Activated CD4-positive, alpha-beta T cell treated with anti-CD3 and anti-CD28 coated beads, Interleukin-2, amount 50 U/mL, for 48 hours (primary cell): ENCODE data around the gene THY1.

Source experiments
- DNase-seq, 2 experiments: peaks; one replicate each; pipeline ENCODE4 v3.0.0-alpha.2; 2020

Gene THY1

GRCh38 chr11:119381181-119381988, 41.6 kb downstream of the THY1 start, which contains the start of gene USP2:
USP2 (minus strand) TSS chr11:119381690; CDS start chr11:119373480, 8,210 bp downstream.
- DNase-seq, result peak; percentile 95 to 97

GRCh38 chr11:119380827-119381180, 42.2 kb downstream of the THY1 start:
- no peak for DNase-seq

GRCh38 chr11:119380160-119380826, 42.7 kb downstream of the THY1 start:
- no peak for DNase-seq

GRCh38 chr11:119378851-119379465, 44.0 kb downstream of the THY1 start:
- no peak for DNase-seq

GRCh38 chr11:119377961-119378667, 44.9 kb downstream of the THY1 start:
- DNase-seq, result no peak

DNA sequence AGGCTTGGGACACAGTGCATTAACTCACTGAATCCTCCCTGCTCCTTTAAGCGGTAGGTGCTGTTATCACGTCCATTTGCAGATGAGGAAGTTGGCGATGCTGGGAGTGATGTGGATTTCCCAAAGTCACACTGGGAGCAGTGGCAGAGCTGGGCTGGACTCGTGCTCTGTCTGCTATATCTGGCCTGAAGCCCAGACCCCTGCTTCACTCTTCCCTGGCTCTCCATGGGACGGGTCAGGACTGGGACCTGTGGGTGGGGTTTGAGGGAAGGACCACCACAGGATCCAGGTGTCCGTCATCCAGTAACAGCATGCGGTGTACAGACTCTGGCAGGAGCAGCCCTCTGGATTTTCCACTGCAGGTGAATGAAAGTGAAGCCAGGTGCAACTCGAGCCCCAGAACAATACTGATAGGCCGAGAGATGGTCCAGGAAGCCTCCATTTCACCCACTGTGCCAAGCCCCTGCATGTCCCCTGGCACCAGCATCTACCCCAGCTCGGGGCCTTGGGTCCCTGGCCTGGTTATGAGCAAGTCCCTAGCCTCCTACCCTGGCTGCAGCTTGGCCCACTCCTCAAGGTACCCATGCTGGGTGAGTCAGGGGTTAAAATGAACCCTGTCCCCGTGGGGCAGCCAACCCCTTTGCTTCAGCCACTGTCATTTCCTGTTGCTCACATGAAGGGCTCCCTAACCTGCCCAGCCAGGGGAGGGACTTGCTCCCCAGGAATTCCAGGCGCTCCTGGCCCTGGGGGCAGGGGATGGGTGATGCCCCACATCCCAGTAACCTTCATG, 45.7 kb downstream of the THY1 start:
- no peak for DNase-seq

DNA sequence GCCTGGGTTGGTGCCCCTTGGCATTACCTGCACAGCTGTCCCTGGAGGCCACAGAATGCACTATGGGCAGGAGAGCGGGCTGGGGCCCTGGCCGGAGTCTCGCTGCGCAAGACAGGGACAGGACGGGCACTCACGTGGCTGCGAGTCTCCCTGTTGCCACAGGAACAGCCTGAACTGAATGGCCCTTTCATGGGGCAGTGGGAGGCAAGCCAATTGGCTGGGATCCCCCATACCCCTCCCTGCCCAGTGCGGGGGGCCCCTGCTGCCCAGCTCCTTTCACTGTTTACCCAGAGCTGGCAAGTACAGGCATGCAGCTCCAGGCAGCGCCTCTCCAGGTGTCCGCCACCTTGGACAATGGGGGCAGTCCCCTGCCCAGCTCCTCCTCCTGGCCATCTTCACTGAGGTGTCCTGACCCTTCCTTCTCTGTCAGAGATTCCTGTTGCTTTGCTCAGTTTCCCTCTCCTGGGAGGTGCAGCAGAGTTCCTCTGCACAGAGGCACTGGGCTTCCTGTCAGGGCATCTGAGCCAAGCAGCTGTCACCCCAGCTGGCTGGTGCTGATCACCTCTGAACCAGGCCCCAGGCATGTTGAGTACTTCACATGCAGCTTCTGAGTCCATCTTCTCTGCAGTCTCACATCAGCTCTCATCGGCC, 46.6 kb downstream of the THY1 start:
- DNase-seq, result no peak

DNA sequence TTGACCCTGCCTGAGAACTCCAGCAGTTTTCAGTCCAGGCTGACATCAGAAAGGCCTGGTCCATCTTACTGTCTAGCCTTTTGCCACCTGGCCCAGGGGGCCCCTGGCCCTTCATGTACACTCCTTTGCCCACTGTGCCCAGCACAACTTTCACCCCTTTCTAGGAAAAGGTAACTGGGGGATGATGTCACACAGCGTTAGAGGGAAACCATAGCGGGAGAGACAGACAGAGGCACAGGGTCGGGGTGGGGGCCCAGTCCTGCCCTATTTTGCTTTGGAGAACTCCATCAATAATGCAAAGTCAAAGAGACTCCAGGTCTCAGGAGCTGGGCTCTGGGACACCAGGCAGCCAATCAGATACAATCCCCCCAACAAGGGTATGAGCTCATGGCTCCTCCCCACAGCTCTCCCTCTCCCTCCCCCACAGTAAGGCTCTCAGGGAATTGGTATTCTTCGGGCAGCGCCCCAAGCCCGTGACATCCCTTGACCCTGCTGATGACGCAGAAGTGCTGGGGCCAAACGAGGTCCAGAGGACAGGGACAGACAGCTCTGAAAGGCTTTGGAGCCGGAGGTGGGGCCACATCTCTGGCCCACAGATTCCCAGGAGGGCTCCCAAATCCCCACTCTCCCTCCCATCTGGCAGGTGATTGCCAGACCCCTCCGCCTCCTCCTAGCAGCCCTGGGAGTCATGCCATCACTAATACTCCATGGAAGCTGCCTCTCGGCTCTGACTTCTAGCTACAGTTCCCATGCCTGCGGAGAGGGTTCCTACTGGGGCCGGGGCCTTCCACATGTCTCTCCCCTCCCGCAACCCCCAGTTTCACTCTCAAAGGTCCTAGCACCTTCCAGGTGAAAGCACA, 47.4 kb downstream of the THY1 start:
- no peak for DNase-seq

DNA sequence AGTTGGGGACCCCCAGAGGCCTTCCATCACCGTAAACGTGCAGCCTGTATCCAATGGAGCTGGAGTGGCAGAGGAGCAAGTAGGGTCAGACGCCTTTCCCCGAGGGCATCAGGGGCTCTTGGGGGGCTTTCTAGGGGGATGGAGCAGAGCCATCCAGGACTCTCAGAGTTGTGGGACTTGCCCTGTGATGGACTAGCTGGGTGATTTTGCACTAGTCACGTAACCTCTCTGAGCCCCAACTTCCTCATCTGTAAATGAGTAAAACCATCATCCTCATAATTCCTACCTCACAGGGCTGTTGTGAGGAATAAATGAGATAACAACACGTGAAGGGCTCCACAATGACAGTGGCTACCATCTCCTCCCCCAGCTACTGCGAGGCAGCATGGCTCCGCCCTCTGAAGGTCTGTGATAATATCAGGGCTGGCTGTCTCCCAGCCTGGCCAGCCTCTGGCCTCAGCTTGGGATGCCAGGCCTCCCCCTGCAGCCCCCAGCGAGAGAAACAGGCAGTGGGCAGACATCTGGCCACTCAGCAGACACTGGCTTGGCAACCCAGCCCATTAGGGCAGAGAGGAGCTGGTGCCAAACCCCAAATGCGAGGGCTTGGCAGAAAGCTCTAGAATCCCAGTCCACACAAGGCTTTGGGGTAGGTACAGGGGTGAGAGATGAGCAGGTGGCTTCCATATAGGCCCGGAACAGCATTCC, 48.2 kb downstream of the THY1 start:
- DNase-seq, result no peak

- DNase-seq, result peak; percentile 66 to 70
Measured at GRCh38 chr11:119373921-119374631, 48.9 kb downstream of the THY1 start.

GRCh38 chr11:119373059-119373920, 49.7 kb downstream of the THY1 start:
- no peak for DNase-seq

DNA sequence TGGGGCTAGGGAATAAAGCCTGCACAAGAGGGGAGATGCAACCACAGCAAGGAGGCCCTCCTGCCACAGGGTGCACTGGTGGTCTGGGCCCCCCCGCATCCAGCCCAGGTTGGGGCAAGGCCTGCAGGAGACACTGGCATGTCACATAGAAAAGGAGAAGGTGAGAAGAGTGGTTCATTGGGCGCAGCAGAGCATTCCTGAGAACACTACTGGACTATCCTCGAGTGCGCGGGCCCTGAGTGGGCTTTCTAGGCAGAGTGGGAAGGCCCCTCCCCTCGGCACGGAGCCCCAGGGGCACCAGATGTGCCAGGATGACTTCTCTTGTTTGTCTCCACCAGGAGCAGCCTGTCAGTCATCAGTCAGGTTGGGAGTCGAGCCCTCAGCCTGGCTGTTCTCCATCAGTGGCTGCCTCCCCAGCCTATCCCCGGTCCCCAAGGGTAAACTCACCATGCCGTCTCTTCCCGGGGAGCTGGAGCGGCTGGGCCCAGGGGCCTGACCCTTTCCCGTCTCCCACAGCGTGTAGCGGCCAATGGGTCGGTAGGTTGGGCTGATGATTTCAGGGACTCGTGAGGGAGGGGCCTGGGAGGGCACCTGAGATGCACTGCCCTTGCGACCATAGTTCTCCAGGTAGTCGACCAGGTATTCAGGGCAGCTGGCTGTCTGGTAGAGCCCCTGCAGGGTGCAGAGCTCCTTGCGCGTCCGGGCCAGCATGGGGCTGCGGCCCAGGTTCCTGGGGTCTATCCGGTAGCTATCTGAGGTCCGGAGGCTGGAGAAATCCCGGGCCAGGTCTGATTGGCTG, 50.5 kb downstream of the THY1 start:
- DNase-seq, result no peak

DNA sequence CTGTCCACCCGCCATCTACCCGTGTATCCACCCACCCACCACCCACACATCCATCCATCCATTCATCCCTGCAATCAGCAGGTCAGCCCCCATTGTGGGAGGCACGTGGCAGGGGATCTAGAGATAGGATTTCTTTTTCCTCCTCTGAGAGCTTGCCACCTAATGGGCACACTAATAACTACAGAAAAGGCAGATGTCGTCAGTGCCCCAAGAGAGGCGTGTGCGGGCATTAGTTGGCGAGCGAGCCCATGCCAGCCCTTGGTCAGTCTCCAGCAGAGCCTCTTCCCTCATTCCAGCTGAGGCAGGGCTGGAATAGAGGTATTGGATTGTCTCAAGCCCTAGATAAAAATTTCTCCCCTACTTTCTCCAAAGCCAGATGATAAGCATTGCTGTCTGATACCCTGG, 51.2 kb downstream of the THY1 start:
- DNase-seq, result no peak

DNA sequence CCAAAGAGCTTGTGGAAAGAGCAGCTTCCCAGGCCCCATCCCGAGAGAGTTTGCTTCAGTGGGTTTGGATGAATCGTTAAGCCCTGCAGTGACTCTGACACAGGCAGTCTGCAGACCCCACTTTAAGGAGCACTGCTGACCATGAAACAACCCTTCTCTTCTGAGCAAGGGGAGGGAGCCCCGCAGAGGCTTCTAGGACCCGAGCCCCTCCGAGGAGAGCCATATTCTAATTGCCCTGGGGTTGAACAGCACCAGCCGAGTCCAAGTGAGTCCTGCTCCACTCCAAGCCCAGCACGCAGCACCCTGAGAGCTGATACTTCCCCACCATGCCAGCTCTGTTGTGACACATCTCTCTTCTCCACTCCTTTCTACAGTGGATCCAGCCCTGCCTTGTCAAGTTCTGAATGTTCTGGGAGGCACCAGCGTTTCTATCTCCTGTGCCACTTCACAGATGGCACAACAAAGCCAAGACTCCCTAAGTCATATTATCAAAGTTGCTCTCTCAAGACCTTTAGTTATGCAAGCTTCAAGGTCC, 51.8 kb downstream of the THY1 start:
- DNase-seq, result no peak

DNA sequence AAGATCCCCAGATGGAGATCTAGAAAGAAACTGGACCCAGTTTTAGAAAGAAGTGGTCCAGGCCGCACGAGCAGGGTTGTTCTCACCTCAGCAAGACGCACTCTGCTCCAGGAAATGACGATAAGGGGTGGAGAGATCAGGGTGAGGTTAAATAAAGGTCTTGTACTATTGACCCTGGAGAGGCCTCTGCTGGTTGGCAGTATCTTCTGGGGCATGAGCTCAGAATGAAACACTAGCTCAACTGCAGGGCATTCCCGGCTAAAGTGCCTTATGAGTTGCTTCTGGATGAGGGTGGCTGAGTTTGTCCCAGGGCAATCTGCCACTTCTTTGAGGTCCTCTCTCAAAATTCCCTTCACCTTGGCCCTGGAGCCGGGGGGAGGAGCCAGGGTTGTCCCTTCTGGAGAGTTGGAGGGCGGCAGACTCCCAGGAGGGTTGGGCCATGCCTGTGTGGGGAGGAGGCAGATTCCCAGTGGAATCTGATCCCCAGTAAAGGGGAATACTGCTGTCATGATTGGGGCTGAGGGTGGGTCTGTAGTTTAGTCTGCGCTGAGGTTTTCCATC, 52.4 kb downstream of the THY1 start:
- DNase-seq, result no peak

- DNase-seq, result no peak
Measured at GRCh38 chr11:119369132-119369925, 53.6 kb downstream of the THY1 start.
